22Rv1 (cell line): ENCODE results near the gene CLK3.
A peak's percentile ranks its signal among the peaks of the same experiment; 100 is the strongest.

Experiments
- H3K27ac ChIP-seq: fragments of 450-650 bp; 2 replicates; pipeline ENCODE4 v1.5.1; 2017
- CTCF ChIP-seq: fragments of 450-650 bp; IDR thresholded peaks from 2 replicates; pipeline ENCODE4 v1.5.1; 2017; ENCODE audit warnings: mild to moderate bottlenecking
- ZFX ChIP-seq: fragments of 450-650 bp; IDR thresholded peaks from 2 replicates; pipeline ENCODE4 v1.6.1; 2017; ENCODE audit warnings: antibody characterized with exemption, borderline replicate concordance

Gene CLK3

GRCh38 chr15:74621936-74622335, 6.3 kb downstream of the CLK3 start:
- H3K27ac ChIP-seq = no peak overlapping the region; the same call in 1 of the 2 replicates

GRCh38 chr15:74622758-74623157, 7.1 kb downstream of the CLK3 start:
- H3K27ac ChIP-seq = no peak overlapping the region
- TF ChIP-seq CTCF (no peak), ZFX (no peak)

More at GRCh38 chr15:74621936-74622335, 6.3 kb downstream of the CLK3 start:
- TF ChIP-seq ZFX (no peak), CTCF (no peak)

GRCh38 chr15:74624020-74624602, 8.5 kb downstream of the CLK3 start:
- TF ChIP-seq CTCF (no peak), ZFX (no peak)
- no peak overlapping the region for H3K27ac ChIP-seq

- TF ChIP-seq ZFX = no peak
- no peak for TF ChIP-seq CTCF
- H3K27ac ChIP-seq = no peak overlapping the region
Measured at GRCh38 chr15:74625693-74626092, 10.1 kb downstream of the CLK3 start.

GRCh38 chr15:74626336-74626735, 10.7 kb downstream of the CLK3 start:
- TF ChIP-seq ZFX = no peak
- no peak for TF ChIP-seq CTCF
- no peak overlapping the region; the same call in 1 of the 2 replicates for H3K27ac ChIP-seq

- TF ChIP-seq CTCF (no peak), ZFX (no peak)
- peak overlapping the region; percentile 7; the same call in 1 of the 2 replicates for H3K27ac ChIP-seq
Measured at GRCh38 chr15:74626752-74627692, 11.4 kb downstream of the CLK3 start.

GRCh38 chr15:74627766-74628165, 12.1 kb downstream of the CLK3 start:
- 0 out of 2 replicates have a peak overlapping the region, but pooled peaks have one; percentile 7 for H3K27ac ChIP-seq
- TF ChIP-seq CTCF (no peak), ZFX (no peak)
